Keratinocyte (primary cell): Measurements from ENCODE around the gene OSBPL10. TPM values are rescaled to one million over a fixed set of nuclear protein-coding genes. Genes with fewer than 3 reads are reported as not detected.

Source experiments
- DNase-seq: peaks from one replicate; pipeline ENCODE4 v3.0.0-alpha.2; 2011; ENCODE audit warnings: low read depth, missing footprints, low spot score
- FAIRE-seq: peaks from 2 replicates; lab custom pipeline; 2011; peaks lifted over from hg19 to GRCh38; lab: Jason Lieb, UNC
- H2AFZ ChIP-seq: 2 replicates; pipeline ENCODE4 v1.6.0; 2012; ENCODE audit warnings: low read length, control low read depth, inconsistent platforms; ENCODE audit not compliant: control insufficient read depth
- H3K27ac ChIP-seq: 2 replicates; pipeline ENCODE4 v1.5.1; 2011; ENCODE audit warnings: low read length; ENCODE audit not compliant: control insufficient read depth, insufficient read depth
- H3K27me3 ChIP-seq: 3 replicates; pipeline ENCODE4 v1.6.0; 2011; ENCODE audit warnings: low read length; ENCODE audit not compliant: control insufficient read depth, insufficient read depth; ENCODE audit errors: extremely low read depth
- H3K36me3 ChIP-seq, 2 experiments: 2 replicates in 1 of 2; 3 replicates in 1 of 2; pipeline ENCODE4 v1.5.1; 2011; ENCODE audit warnings: low read length in 2 of 2, mild to moderate bottlenecking in 1 of 2; ENCODE audit not compliant: control insufficient read depth in 2 of 2, insufficient read depth in 2 of 2; ENCODE audit errors: extremely low read depth in 1 of 2
- H3K4me1 ChIP-seq: 3 replicates; pipeline ENCODE4 v1.5.1; 2011; ENCODE audit warnings: low read length; ENCODE audit not compliant: control insufficient read depth, insufficient read depth; ENCODE audit errors: extremely low read depth
- H3K4me2 ChIP-seq: 3 replicates; pipeline ENCODE4 v1.6.0; 2011; ENCODE audit warnings: low read depth, low read length; ENCODE audit not compliant: control insufficient read depth, insufficient read depth; ENCODE audit errors: extremely low read depth
- H3K4me3 ChIP-seq, 3 experiments: fragments of 200-600 bp in 1 of 3; sonication (generic) in 1 of 3; 2 replicates in 2 of 3; 3 replicates in 1 of 3; pipeline ENCODE4 v1.5.1; 2011 to 2016; ENCODE audit warnings: low read length in 3 of 3, mild to moderate bottlenecking in 3 of 3, control low read depth in 2 of 3, inconsistent platforms in 1 of 3, low read depth in 1 of 3, mixed read lengths in 1 of 3, mixed run types in 1 of 3, moderate library complexity in 1 of 3; ENCODE audit not compliant: control insufficient read depth in 2 of 3, insufficient read depth in 2 of 3; ENCODE audit errors: extremely low read depth in 1 of 3
- H3K79me2 ChIP-seq: 2 replicates; pipeline ENCODE4 v1.6.0; 2012; ENCODE audit warnings: low read length; ENCODE audit not compliant: control insufficient read depth, insufficient read depth
- H3K9ac ChIP-seq: 3 replicates; pipeline ENCODE4 v1.6.0; 2011; ENCODE audit warnings: low read length; ENCODE audit not compliant: control insufficient read depth, insufficient read depth; ENCODE audit errors: extremely low read depth
- H3K9me1 ChIP-seq: 3 replicates; pipeline ENCODE4 v1.6.0; 2011; ENCODE audit warnings: low read length; ENCODE audit not compliant: control insufficient read depth, insufficient read depth; ENCODE audit errors: extremely low read depth
- H3K9me3 ChIP-seq: 2 replicates; pipeline ENCODE4 v1.5.1; 2012; ENCODE audit warnings: low read depth, low read length; ENCODE audit not compliant: control insufficient read depth
- H4K20me1 ChIP-seq: 3 replicates; pipeline ENCODE4 v1.6.0; 2011; ENCODE audit warnings: low read length; ENCODE audit not compliant: control insufficient read depth, insufficient read depth; ENCODE audit errors: extremely low read depth
- CTCF ChIP-seq, 3 experiments: IDR thresholded peaks in 1 of 3; conservative IDR thresholded peaks in 1 of 3; optimal IDR thresholded peaks in 1 of 3; 2 replicates in 2 of 3; 3 replicates in 1 of 3; pipeline versions ENCODE3 to v1.5.1; 2011; ENCODE audit warnings: low read length in 3 of 3, mild to moderate bottlenecking in 3 of 3, moderate library complexity in 2 of 3, control low read depth in 1 of 3, inconsistent platforms in 1 of 3; ENCODE audit not compliant: insufficient read depth in 2 of 3; ENCODE audit errors: extremely low read depth in 1 of 3
- EZH2 ChIP-seq: IDR thresholded peaks from one replicate; pipeline ENCODE4 v1.6.1; 2012; ENCODE audit warnings: inconsistent platforms, mild to moderate bottlenecking, low read length, moderate library complexity
- dilution Hi-C: fragments of 300-500 bp; cut with MboI; formaldehyde crosslinking; loops from one replicate; pipeline ENCODE4 v1.7.0; 2020; ENCODE audit warnings: low sequenced_read_pairs; ENCODE audit not compliant: extremely low pct_ligation_motif_present
- polyA plus RNA-seq, 5 experiments: library from polyadenylated mRNA; depleted of rRNA in 3 of 5; stranded (reverse) in 3 of 5; stranded (forward) in 1 of 5; unstranded in 1 of 5; fragments of >200 nt; gene quantifications; 1 replicate in 1 of 5; 2 replicates in 3 of 5; 3 replicates in 1 of 5; pipeline versions ENCODE4 v1.2.1 to v1.2.3, GENCODE V29; 2011 to 2012; ENCODE audit warnings: missing spikeins in 2 of 5, low read depth in 1 of 5, low replicate concordance in 1 of 5

Gene OSBPL10
- polyA plus RNA-seq, 1 donor (not counting 4 experiments of a cell fraction or from before 2014, with no cell fraction given): 50.1 TPM

GRCh38 chr3:31621314-31621713 lies 359.7 kb downstream of the OSBPL10 start:
- FAIRE-seq (no peak), DNase-seq (no peak)
- Histone ChIP-seq H3K4me2 (no peak overlapping the region), H3K27me3 (no peaks in the 10 kb centered on the region), H3K27ac (no peak overlapping the region), H3K9ac (no peak overlapping the region), H3K9me3 (no peaks in the 10 kb centered on the region), H2AFZ (no peak overlapping the region), H3K4me3 (no peak overlapping the region), H4K20me1 (no peaks in the 10 kb centered on the region), H3K9me1 (no peaks in the 10 kb centered on the region), H3K4me1 (no peaks in the 10 kb centered on the region), H3K79me2 (no peaks in the 10 kb centered on the region), H3K36me3 (peaks cover 5 to 15% of the 10 kb centered on the region in 2 experiments)
- dilution Hi-C loops: no loop called here
- TF ChIP-seq CTCF (optimal IDR thresholded peaks at IDR 0.05 in 1 of 3, IDR thresholded peaks at IDR 0.05 in 1 of 3, conservative IDR thresholded peaks at IDR 0.05 in 1 of 3; ENCODE audit: extremely low read depth in 1 of 3, insufficient read depth in 2 of 3, low read length in 3 of 3) (no peak), EZH2 (no peak)

DNA sequence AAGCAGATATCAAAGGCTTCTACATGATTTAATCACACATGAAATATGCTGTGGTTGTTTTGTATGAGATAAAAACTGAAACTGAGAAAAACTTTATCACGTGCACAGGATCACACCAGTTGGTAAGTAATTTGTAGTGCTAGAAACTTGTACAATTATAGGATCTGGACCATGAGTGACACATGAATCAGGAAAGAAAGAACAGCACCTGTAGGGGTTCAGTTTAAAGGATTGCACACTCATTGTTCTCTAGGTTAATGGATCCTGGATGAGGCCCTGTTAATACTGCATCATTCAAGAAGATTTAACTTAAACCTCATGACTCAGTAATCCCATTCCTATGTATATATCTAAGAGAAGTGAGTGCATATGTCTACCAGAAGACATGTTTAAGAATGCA lies 360.4 kb downstream of the OSBPL10 start:
- no peaks in the 10 kb centered on the region for H4K20me1 ChIP-seq
- no peak overlapping the region for H3K27ac ChIP-seq
- H3K27me3 ChIP-seq: no peaks in the 10 kb centered on the region
- H3K79me2 ChIP-seq: no peaks in the 10 kb centered on the region
- peaks cover 5 to 11% of the 10 kb centered on the region in 2 experiments for H3K36me3 ChIP-seq
- dilution Hi-C loops: no loop called here
- H3K4me3 ChIP-seq: no peak overlapping the region
- no peaks in the 10 kb centered on the region for H3K9me3 ChIP-seq
- no peaks in the 10 kb centered on the region for H3K4me1 ChIP-seq
- FAIRE-seq (no peak), DNase-seq (no peak)
- H3K9me1 ChIP-seq: no peaks in the 10 kb centered on the region
- H3K9ac ChIP-seq: no peak overlapping the region
- H3K4me2 ChIP-seq: no peak overlapping the region
- TF ChIP-seq EZH2 (no peak), CTCF (optimal IDR thresholded peaks at IDR 0.05 in 1 of 3, IDR thresholded peaks at IDR 0.05 in 1 of 3, conservative IDR thresholded peaks at IDR 0.05 in 1 of 3; ENCODE audit: extremely low read depth in 1 of 3, insufficient read depth in 2 of 3, low read length in 3 of 3) (no peak)
- H2AFZ ChIP-seq: no peak overlapping the region
